Frontal cortex (tissue), 4 donors: Measurements from ENCODE around the gene ATXN1. TPM values are rescaled to one million over a fixed set of nuclear protein-coding genes. Genes with fewer than 3 reads are reported as not detected.

ENCODE experiments used
- DNase-seq, 2 donors: peaks; one replicate each; pipeline ENCODE4 v3.0.0; 2012; ENCODE audit warnings: low spot score in 2 of 2
- FAIRE-seq: peaks from 2 replicates; lab custom pipeline; 2012; peaks lifted over from hg19 to GRCh38; lab: Jason Lieb, UNC
- total RNA-seq: library from RNA; depleted of rRNA; stranded (reverse); fragments of >200 nt; gene quantifications from one replicate; pipeline ENCODE4 v1.2.3, GENCODE V29; 2014
- donor health status: control.
- donor health status: control.
- donor health status: control.

ATXN1 gene
- total RNA-seq, 1 donor from 2014 or later, result 52.2 TPM

- FAIRE-seq (no peak), DNase-seq (no peak)
These were observed 72.8 kb downstream of the ATXN1 start for GRCh38 chr6:16688436-16688835.

GRCh38 chr6:16687045-16687444, 74.2 kb downstream of the ATXN1 start:
- no peak for DNase-seq
- no peak for FAIRE-seq

GRCh38 chr6:16684896-16685554, 76.2 kb downstream of the ATXN1 start:
- DNase-seq (no peak), FAIRE-seq (no peak)

GRCh38 chr6:16684195-16684689, 77.0 kb downstream of the ATXN1 start:
- FAIRE-seq (no peak), DNase-seq (no peak)

GRCh38 chr6:16683641-16684194, 77.5 kb downstream of the ATXN1 start:
- no peak for FAIRE-seq
- DNase-seq, result no peak

GRCh38 chr6:16681260-16681873, 79.9 kb downstream of the ATXN1 start:
- DNase-seq (no peak), FAIRE-seq (no peak)

- FAIRE-seq, result no peak
- no peak for DNase-seq
These were observed 82.2 kb downstream of the ATXN1 start for GRCh38 chr6:16679050-16679449.

- DNase-seq (no peak), FAIRE-seq (no peak)
These were observed 83.8 kb downstream of the ATXN1 start for GRCh38 chr6:16677458-16677857.

GRCh38 chr6:16676978-16677377, 84.3 kb downstream of the ATXN1 start:
- no peak for FAIRE-seq
- DNase-seq, result peak in 1 of 2 donors; percentile 37

- FAIRE-seq (no peak), DNase-seq (no peak)
These were observed 84.9 kb downstream of the ATXN1 start for GRCh38 chr6:16676376-16676775.

- FAIRE-seq (no peak), DNase-seq (no peak)
These were observed 86.4 kb downstream of the ATXN1 start for GRCh38 chr6:16674801-16675392.

GRCh38 chr6:16673011-16673797, 88.1 kb downstream of the ATXN1 start:
- FAIRE-seq (no peak), DNase-seq (no peak)

- FAIRE-seq, result no peak
- no peak for DNase-seq
These were observed 89.7 kb downstream of the ATXN1 start for GRCh38 chr6:16671302-16672289.

GRCh38 chr6:16670617-16671051, 90.6 kb downstream of the ATXN1 start:
- DNase-seq (no peak), FAIRE-seq (no peak)

GRCh38 chr6:16670183-16670582, 91.1 kb downstream of the ATXN1 start:
- FAIRE-seq (no peak), DNase-seq (no peak)

GRCh38 chr6:16669227-16669626, 92.0 kb downstream of the ATXN1 start:
- FAIRE-seq (no peak), DNase-seq (no peak)

GRCh38 chr6:16667509-16667908, 93.8 kb downstream of the ATXN1 start:
- DNase-seq (no peak), FAIRE-seq (no peak)

GRCh38 chr6:16665992-16666391, 95.3 kb downstream of the ATXN1 start:
- FAIRE-seq, result no peak
- DNase-seq, result no peak

- DNase-seq (no peak), FAIRE-seq (no peak)
These were observed 96.1 kb downstream of the ATXN1 start for GRCh38 chr6:16665182-16665581.
